Right atrium auricular region (tissue), 2 donors: ENCODE measurements around the gene PEX6. TPM values are rescaled to one million over a fixed set of nuclear protein-coding genes. Genes with fewer than 3 reads are reported as not detected.

Source experiments
- DNase-seq: peaks from one replicate; pipeline ENCODE4 v3.0.0-alpha.2; 2019; ENCODE audit warnings: low spot score
- H3K27ac ChIP-seq, 2 donors: fragments of 200-600 bp; sonication (generic); 1 replicate in 1 of 2; 2 replicates in 1 of 2; pipeline ENCODE4 v1.5.1; 2016 to 2019
- H3K27me3 ChIP-seq, 2 donors: fragments of 200-600 bp; sonication (generic); one replicate each; pipeline versions ENCODE4 v1.5.1 to v1.6.0; 2017 to 2019
- H3K36me3 ChIP-seq: fragments of 200-600 bp; sonication (generic); one replicate; pipeline ENCODE4 v1.5.1; 2016
- H3K4me1 ChIP-seq, 2 donors: fragments of 200-600 bp; sonication (generic); one replicate each; pipeline versions ENCODE4 v1.5.1 to v1.6.0; 2017 to 2019
- H3K4me3 ChIP-seq, 2 donors: fragments of 200-600 bp; sonication (generic); 1 replicate in 1 of 2; 2 replicates in 1 of 2; pipeline ENCODE4 v1.5.1; 2017 to 2019; ENCODE audit warnings: mild to moderate bottlenecking in 1 of 2, moderate library complexity in 1 of 2
- H3K9me3 ChIP-seq, 2 donors: fragments of 200-600 bp; sonication (generic); one replicate each; pipeline ENCODE4 v1.5.1; 2019
- CTCF ChIP-seq, 2 donors: fragments of 200-600 bp; sonication (generic); IDR thresholded peaks; one replicate each; pipeline ENCODE4 v1.5.1; 2019; ENCODE audit warnings: antibody characterized with exemption in 2 of 2
- total RNA-seq, 2 donors: library from RNA; depleted of rRNA; stranded (reverse); fragments of >200 nt; gene quantifications; one replicate each; pipeline ENCODE4 v1.1.0, GENCODE V29; 2016

PEX6 gene
- total RNA-seq, 2 donors from 2014 or later, result 11.7 to 16.7 TPM

- H3K9me3 ChIP-seq, result no peaks in the 10 kb centered on the region
- H3K4me1 ChIP-seq, result peaks cover 0 to 6% of the 10 kb centered on the region in 2 donors
- peaks cover 0 to 5% of the 10 kb centered on the region in 2 donors for H3K27me3 ChIP-seq
- H3K36me3 ChIP-seq, result no peaks in the 10 kb centered on the region
- DNase-seq, result no peak
- H3K4me3 ChIP-seq, result no peak overlapping the region
- no peak overlapping the region for H3K27ac ChIP-seq
- TF ChIP-seq CTCF (IDR thresholded peaks at IDR 0.05), result no peak
Observed at GRCh38 chr6:42916288-42916687, 62.7 kb downstream of the PEX6 start.

DNA sequence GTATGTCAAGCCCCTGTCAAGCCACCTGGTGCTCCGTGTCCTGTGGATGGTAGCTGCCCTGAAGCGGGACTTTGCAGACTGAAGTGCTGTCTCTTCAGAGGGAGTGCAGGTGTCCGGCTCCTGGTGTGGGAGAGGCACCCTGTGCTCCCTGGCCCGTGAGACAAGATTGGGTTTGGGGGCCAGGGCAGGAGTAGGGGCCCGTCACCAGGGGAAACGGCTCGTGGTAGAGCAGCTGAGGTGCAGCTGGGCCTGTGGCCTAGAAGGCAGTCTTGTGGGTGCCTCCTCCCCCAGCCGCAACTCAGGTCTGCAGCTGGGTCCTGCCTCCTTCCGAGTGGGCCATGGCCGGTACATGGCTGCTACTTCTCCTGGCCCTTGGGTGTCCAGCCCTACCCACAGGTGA is 63.2 kb downstream of the PEX6 start, which contains the start of gene PTCRA:
PTCRA (plus strand) TSS at position 322 of the 400 bp plus-strand sequence; CDS start at position 339, 17 bp downstream.
- DNase-seq, result no peak
- no peaks in the 10 kb centered on the region for H3K36me3 ChIP-seq
- H3K27ac ChIP-seq, result no peak within 1 kb of the TSS
- peaks cover 0 to 10% of the 10 kb centered on the region in 2 donors for H3K4me1 ChIP-seq
- peaks cover 0 to 5% of the 10 kb centered on the region in 2 donors for H3K27me3 ChIP-seq
- no peak within 1 kb of the TSS for H3K4me3 ChIP-seq
- TF ChIP-seq CTCF (IDR thresholded peaks at IDR 0.05), result no peak
- no peaks in the 10 kb centered on the region for H3K9me3 ChIP-seq

DNA sequence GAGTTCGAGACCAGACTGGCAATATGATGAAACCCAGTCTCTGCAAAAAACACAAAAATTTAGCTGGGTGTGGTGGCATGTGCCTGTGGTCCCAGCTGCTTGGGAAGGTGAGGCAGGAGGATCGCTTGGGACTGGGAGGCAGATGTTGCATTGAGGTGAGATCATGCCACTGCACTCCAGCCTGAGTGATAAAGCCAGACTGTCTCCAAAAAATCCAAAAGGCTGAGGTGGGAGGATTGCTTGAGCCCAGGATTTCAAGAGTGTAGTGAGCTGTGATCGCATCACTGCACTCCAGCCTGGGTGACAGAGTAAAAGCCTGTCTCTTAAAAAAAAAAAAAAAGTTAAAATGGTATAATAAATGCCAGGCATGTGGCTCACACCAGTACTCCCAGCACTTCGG is 64.4 kb downstream of the PEX6 start:
- no peak for DNase-seq
- Histone ChIP-seq H3K4me3 (no peak overlapping the region), H3K36me3 (no peaks in the 10 kb centered on the region), H3K27me3 (peaks cover 0 to 5% of the 10 kb centered on the region in 2 donors), H3K9me3 (no peaks in the 10 kb centered on the region), H3K4me1 (peaks cover 0 to 10% of the 10 kb centered on the region in 2 donors), H3K27ac (no peak overlapping the region)
- TF ChIP-seq CTCF (IDR thresholded peaks at IDR 0.05), result no peak

Other genes with a start within 250 kb of the PEX6 start
- gene TBCC, start 233.1 kb downstream of the PEX6 start, total RNA-seq, result 10 to 100 TPM; 18.8 to 21.4 TPM
- gene BICRAL, start 197.1 kb downstream of the PEX6 start, total RNA-seq, result 10 to 100 TPM in 1 of 2 donors, 1 to 10 TPM in 1; 9.6 to 14.1 TPM
- 10 to 100 TPM; 63.3 to 66.7 TPM for gene RPL7L1, start 99.6 kb downstream of the PEX6 start, total RNA-seq
- gene PTCRA, start 63.1 kb downstream of the PEX6 start, total RNA-seq, result 1 to 10 TPM in 1 of 2 donors, not detected in 1; 1.6 TPM
- 10 to 100 TPM; 22.0 to 26.5 TPM for gene CNPY3, start 49.7 kb downstream of the PEX6 start, total RNA-seq
- 1 to 10 TPM; 3.3 to 4.1 TPM for gene GNMT, start 18.4 kb downstream of the PEX6 start, total RNA-seq
- 10 to 100 TPM; 32.8 to 41.1 TPM for gene PPP2R5D, start 5.4 kb upstream of the PEX6 start, total RNA-seq
- 10 to 100 TPM; 29.6 to 50.3 TPM for gene MEA1, start 34.8 kb upstream of the PEX6 start, total RNA-seq
- 100 to 1,000 TPM; 122 to 153 TPM for gene KLHDC3, start 35.1 kb upstream of the PEX6 start, total RNA-seq
- gene RRP36, start 42.4 kb upstream of the PEX6 start, total RNA-seq, result 10 to 100 TPM; 29.0 to 40.6 TPM
- 1 to 10 TPM; 6.5 to 9.0 TPM for gene CUL7, start 74.7 kb upstream of the PEX6 start, total RNA-seq
- gene MRPL2, start 80.3 kb upstream of the PEX6 start, total RNA-seq, result 10 to 100 TPM; 37.0 to 41.0 TPM
- 10 to 100 TPM; 22.5 to 46.5 TPM for gene KLC4, start 80.5 kb upstream of the PEX6 start, total RNA-seq
- 10 to 100 TPM in 1 of 2 donors, 1 to 10 TPM in 1; 4.5 to 12.7 TPM for gene PTK7, start 97.1 kb upstream of the PEX6 start, total RNA-seq
- gene SRF, start 192.1 kb upstream of the PEX6 start, total RNA-seq, result 100 to 1,000 TPM in 1 of 2 donors, 10 to 100 TPM in 1; 59.4 to 116 TPM
- gene CUL9, start 203.0 kb upstream of the PEX6 start, total RNA-seq, result 10 to 100 TPM; 11.0 to 16.8 TPM